ENCODE measurements around the gene NACC2.

Gene NACC2

DNA sequence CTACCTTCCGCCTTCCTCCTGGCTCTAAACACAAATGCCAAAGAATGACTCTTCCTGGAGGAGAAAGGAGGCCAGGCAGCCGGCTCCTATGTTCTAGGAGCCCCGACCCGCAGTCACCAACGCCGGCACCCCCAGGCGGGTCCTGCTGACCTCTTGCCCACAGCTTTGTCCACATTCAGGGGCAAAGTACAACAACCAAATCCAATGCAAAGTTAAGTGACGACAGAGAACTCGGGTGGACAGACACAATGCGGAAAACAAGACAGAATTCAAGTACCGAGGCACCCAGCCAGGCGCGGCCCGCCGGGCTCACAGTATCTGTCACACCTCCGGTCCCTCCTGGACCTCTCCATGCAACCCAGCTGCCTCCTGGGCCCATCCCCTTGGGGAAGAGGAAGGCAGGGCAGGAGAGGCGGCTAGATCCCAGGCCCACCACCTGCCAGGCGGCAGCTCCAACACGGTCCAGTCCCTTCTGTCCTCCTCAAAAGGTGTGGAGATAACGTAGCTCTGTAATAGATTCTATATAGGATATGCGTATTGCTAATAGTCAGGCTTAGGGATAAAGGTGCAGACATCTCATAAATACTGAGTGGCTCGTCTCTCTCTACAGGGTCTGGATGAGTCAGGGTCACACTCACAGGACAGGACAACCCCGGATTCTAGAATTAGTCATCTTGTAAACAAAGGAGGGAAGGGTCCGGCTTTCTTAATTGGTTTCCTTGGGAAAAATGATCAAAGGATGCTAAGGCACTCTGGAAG is 87.0 kb downstream of the NACC2 start:
- no peak for DNase-seq

DNA sequence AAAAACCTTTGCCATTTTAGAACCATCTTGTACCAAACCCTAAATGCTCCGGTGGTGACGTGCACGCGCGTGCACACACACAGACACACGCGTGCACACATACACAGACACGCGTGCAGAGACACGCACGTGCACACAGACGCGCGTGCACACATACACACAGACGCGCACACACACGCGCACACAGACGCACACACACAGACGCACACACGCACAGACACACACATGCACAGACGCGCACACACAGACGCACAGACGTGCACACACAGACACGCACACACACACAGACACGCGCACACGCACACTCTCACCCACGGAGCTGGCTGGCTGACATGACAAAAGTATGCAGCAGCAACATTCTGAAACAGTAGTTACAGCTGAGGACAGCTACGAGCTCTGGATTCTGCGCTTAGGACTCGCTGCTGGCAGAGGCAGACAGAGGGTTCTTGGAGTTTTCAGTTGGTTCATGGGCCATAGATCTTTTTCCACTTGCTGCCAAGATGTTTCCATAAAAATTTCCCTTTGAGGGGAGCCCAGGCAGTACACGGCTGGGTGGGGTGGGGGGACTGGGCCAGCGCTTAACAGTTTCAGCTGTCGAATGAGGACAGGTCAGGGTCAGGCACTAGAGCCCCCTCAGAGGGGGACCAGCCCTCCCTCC is 87.7 kb downstream of the NACC2 start:
- DNase-seq = no peak

- DNase-seq = no peak
These were observed 88.9 kb downstream of the NACC2 start for GRCh38 chr9:136006169-136006568.

DNA sequence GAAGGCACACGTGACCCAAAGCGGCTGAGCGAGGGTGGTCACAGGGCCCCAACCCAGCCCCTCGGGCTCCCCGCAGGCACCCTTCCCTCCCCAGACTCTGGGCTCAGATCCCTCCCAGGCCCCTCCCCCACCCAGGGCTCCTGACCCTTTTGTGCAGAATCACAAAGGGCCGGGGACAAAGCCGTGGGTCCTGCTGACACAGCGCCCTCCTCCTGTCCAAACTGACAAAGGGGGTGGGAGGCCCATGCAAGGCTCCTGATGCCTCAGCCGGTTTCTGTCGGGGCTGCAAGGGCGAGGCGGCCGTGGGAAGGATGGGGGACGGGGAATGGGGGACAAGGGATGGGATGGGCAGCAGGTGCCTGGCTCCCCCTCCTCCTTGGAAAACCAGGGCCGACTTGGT is 90.4 kb downstream of the NACC2 start:
- no peak for DNase-seq

GRCh38 chr9:136004219-136004618 is 90.9 kb downstream of the NACC2 start:
- no peak for DNase-seq

DNA sequence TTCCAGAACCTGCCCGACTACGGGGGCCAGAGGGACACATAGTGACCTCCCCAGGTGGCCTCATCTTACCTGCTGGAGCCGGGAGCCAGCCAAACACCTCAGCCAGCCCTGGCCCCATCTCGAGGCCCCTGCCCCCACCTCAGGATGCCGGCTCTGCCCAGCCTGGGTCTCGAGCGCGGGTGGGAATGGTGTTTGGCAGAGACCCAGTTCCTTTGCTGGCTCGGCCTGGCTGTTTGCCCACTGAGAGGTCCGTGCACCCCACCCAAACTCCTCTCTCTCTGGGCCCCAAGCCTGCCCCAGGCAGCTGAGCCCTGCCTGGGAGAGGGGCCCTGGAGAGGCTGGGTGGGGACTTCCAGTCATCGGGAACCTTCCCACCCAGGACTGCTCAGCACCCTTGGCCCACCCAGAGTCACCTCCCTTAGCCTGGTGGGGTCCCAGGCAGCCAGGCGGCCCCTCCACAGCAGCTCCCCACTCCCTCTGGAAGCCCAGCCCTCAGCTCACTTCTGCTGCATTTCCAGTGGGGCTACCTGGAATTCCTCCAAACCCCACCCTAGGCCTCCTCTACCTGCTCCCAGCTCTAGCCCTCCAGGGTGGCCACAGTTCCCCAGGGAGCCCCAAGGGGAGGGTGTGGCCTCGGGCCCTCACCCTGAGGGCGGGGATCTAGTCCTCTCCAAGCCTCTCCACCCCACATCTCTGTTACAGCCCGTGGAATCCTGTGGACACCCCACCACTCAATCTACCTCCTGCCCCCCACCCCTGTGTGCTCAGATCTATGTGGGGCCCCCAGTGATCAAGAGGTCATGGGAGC is 91.5 kb downstream of the NACC2 start:
- DNase-seq = no peak

DNA sequence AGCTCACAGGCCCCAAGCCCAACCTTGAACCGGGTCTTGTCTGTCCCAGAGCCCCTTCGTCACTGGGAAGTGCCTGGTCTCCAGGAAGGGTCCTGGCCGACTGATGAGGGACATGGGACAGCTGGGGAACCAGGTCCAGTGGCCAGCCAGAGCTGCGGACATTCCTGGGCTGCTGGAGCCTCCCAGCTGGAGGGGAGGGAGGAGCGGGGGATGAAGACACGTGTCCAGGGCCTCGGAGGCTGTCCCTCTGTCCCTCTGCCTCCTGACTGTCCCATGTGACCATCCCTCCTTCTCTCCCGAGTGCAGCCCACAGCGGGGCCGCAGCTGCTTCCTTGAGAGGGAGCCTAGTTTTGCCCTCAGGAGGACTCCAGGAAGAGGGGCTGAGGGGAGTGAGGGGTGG is 92.2 kb downstream of the NACC2 start:
- no peak for DNase-seq

DNA sequence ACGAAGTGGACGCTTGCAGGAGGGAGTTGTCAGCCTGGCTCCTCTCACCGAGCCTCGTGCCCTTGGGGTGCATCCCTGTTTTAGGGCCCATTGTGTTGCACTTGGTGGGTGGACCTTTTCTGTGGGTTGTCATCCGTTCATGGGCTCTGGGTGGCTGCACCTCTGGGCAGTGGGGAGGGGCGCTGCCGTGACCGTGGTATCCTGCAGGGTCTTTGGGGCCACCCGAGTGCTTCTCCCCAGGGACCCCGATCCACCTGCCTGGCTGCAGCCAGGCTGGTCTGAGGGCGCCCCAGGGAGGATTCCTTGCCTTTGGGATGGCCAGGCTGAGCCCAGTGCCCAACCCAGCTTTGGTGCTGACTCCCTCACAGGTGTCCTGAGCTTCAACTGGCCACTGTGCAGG is 92.9 kb downstream of the NACC2 start:
- no peak for DNase-seq

DNA sequence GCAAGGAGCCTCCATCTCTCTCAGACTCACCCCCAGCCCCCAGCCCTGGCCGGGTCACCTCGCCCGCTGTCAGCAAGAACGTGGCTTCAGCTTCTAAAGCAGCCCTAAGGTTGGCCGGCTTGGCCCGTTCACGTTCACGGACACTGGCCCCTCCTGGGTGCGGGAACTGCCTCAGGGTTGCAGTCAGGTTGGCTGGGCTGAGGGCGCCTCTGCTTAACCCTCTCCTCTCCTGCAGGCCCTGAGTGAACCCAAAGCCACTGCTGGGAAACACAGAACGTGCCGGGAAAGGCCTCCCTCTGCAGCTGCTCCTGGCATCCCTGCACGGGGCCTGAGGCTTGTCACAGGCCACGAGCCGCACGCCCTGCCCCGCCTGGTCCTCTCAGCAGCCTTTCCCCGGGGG is 93.9 kb downstream of the NACC2 start:
- DNase-seq = no peak

- DNase-seq = no peak
These were observed 96.5 kb downstream of the NACC2 start for GRCh38 chr9:135998410-135999071.

DNA sequence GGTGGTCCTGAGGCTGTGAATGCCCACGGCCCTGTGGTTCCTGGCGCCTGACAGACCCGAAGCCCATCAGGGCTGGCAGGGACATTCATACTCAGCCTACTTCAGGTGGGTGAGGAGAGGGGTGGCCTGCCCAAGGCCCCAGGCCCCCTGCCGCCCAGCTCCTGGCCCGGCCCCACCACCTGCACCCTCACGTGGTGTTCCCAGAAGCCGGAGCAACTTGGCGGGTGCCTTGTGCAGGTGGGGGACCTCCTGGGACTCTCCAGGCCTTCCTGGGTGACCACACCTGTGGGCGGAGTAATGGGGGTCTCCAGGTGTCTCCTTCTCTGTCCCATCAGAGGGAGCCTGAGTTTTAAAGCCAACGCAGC is 97.1 kb downstream of the NACC2 start:
- no peak for DNase-seq

GRCh38 chr9:135997090-135998015 is 97.7 kb downstream of the NACC2 start:
- no peak for DNase-seq

GRCh38 chr9:135995816-135996215 is 99.3 kb downstream of the NACC2 start:
- DNase-seq = no peak

DNA sequence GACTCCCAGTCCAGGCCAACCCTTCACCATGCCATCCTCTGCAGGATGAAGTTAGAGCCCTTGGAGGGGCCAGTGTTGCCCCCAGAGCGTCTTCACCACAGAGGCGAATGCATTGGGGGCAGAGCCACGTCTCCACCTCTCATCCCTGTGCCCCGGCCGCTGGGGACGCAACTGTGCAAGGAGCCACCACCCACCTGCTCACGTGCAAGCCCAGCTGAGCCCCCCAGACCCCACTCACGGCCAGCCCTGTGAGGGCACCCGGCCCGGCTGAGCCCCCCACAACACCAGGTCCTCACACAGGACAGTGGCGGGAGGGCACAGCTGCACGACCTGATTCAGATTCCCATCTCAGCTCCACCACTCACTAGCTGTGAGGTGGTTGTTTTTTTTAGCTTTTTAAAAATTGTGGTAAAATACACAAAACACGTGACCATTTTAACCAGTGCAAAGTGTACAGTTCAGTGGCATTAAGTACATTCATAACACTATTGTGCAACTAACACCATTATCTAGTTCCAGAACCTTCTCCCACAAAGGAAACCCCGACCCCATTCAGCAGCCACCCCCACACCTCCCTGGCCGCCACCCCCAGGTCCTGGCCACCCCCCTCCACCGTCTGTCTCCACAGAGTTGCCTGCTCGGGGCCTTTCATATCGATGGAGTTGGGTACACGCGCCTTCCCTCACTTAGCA is 100.4 kb downstream of the NACC2 start:
- DNase-seq = no peak

DNA sequence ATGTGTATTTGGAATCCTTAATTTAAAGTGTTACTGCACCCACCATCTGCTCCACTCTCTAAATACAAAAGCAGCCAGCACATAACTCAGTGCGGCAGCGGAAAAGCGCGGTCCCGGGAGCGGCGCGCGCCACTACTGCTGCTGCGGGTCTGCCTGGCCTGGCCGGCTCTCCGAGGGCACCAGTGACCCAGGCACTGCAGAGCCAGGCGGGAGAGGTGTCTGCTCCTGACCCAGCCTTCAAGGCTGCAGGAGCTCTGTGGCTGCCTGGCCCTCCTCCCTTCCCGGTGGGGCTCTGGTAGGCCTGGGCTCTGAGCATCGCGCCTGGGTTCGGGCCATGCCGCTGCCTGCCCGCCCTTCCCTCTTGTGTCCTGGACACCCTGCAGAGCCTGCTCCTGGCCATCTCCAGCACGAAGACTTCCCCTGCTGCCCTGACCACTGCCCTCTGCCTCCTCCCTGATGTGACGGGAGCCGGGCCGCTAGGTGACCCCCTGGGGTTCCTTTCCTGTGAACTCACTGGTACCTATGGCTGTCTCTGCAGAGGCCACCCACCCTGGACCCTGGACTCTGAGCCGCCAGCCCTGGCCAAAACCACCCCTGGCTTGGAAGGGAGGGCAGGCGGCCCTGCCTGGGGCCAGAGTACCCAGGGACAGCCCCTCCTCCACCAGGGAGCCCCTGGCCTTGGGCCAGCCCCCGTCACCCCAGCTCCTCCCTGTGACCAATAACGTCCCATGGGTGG is 101.2 kb downstream of the NACC2 start:
- DNase-seq = no peak

GRCh38 chr9:135993409-135993742 is 101.7 kb downstream of the NACC2 start:
- no peak for DNase-seq

GRCh38 chr9:135992486-135993408 is 102.3 kb downstream of the NACC2 start:
- DNase-seq = peak; percentile 21

GRCh38 chr9:135991771-135992170 is 103.3 kb downstream of the NACC2 start:
- DNase-seq = no peak

DNA sequence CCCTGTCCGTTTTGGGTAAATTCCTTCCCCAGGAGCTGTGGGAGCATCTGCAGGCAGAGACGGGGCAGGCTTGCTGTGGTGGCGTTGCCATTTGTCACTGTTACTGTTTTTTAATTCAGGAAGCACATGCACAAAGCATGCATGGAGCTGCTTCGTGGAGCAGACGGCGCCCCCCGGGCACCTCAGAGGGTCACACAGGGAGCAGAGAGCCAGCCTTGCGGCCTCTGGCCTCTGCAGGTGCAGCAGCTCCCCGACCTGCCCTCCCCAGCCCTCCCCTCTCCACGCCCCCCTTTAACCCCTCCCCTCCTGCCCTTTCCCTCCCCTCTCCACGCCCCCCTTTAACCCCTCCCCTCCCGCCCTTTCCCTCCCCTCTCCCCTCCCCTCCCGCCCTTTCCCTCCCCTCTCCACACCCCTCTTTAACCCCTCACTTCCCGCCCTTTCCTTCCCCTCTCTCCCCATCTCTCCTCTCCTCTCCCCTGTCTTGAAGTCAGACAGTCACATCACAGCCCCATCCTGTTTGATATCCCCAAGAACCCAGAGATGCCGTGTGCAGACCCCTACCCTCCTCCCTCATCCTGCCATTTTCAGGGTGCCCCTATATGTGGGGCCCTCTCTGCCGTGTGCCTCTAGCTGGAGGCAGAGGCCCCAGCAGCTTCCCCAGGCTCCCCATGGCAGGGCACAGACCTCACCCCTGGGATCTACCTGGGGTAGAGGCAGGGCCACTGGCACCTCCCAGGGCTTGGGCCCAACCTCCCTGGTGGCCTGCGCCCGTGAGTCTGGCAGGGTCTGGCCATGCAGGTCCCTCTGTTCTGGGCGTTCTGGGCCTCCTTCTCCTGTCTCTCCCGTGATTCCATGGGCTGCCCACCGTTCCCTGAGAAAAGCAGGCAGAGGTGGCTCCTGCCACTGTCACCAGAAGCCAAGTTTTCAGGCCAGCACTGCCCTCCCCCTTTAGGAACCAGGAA is 104.3 kb downstream of the NACC2 start:
- peak; percentile 23 for DNase-seq

All from NCI-H1092 (cell line).